Parathyroid adenoma (tissue), 2 donors: ENCODE data around the gene ANTXRL.
"Not testable (repeated sequence)": the region's sequence is repeated elsewhere in the genome, so short reads cannot be mapped to it uniquely, and the experiment has no call there.

ENCODE experiments used
- H2AFZ ChIP-seq: fragments of 300-600 bp; sonication (generic); one replicate; pipeline ENCODE4 v1.7.0; 2017; ENCODE audit warnings: antibody characterized with exemption, mild to moderate bottlenecking
- H3K27ac ChIP-seq: fragments of 300-600 bp; sonication (generic); one replicate; pipeline ENCODE4 v1.7.0; 2017
- H3K27me3 ChIP-seq: fragments of 300-600 bp; sonication (generic); one replicate; pipeline ENCODE4 v1.7.0; 2017; ENCODE audit warnings: low read length; ENCODE audit not compliant: control insufficient read depth, insufficient read depth
- H3K36me3 ChIP-seq: fragments of 300-600 bp; sonication (generic); one replicate; pipeline ENCODE4 v1.7.0; 2017; ENCODE audit warnings: low read length; ENCODE audit not compliant: control insufficient read depth, insufficient read depth
- H3K4me1 ChIP-seq: fragments of 300-600 bp; sonication (generic); one replicate; pipeline ENCODE4 v1.7.0; 2017; ENCODE audit warnings: control low read depth
- H3K4me2 ChIP-seq: fragments of 300-600 bp; sonication (generic); one replicate; pipeline ENCODE4 v1.7.0; 2017; ENCODE audit warnings: low read length
- H3K4me3 ChIP-seq: fragments of 300-600 bp; sonication (generic); one replicate; pipeline ENCODE4 v1.7.0; 2017; ENCODE audit warnings: low read depth, low read length
- H3K79me2 ChIP-seq: fragments of 300-600 bp; sonication (generic); one replicate; pipeline ENCODE4 v1.7.0; 2017; ENCODE audit warnings: control low read depth
- H3K9ac ChIP-seq: fragments of 300-600 bp; sonication (generic); one replicate; pipeline ENCODE4 v1.7.0; 2017; ENCODE audit warnings: mild to moderate bottlenecking
- H3K9me3 ChIP-seq: fragments of 300-600 bp; sonication (generic); one replicate; pipeline ENCODE4 v1.7.0; 2017; ENCODE audit warnings: low read length; ENCODE audit not compliant: control insufficient read depth
- CTCF ChIP-seq: fragments of 300-600 bp; sonication (generic); IDR thresholded peaks from one replicate; pipeline ENCODE4 v1.7.0; 2017; ENCODE audit warnings: antibody characterized with exemption, mild to moderate bottlenecking
- donor health status: primary hyperparathyroidism.

Gene ANTXRL

GRCh38 chr10:46268076-46268881, 18.5 kb upstream of the ANTXRL start:
- no peak overlapping the region for H2AFZ ChIP-seq
- TF ChIP-seq CTCF, result no peak
- H3K4me1 ChIP-seq, result no peaks in the 10 kb centered on the region
- no peaks in the 10 kb centered on the region for H3K79me2 ChIP-seq
- no peak overlapping the region for H3K9ac ChIP-seq
- no peak overlapping the region for H3K4me3 ChIP-seq
- H3K9me3 ChIP-seq, result no peaks in the 10 kb centered on the region
- H3K27me3 ChIP-seq, result no peaks in the 10 kb centered on the region
- no peak overlapping the region for H3K4me2 ChIP-seq
- H3K36me3 ChIP-seq, result no peaks in the 10 kb centered on the region
- H3K27ac ChIP-seq, result no peak overlapping the region

GRCh38 chr10:46269554-46270053, 17.2 kb upstream of the ANTXRL start:
- H3K27ac ChIP-seq, H3K79me2 ChIP-seq, H3K27me3 ChIP-seq, H3K4me1 ChIP-seq, H3K4me3 ChIP-seq, H3K9me3 ChIP-seq, H2AFZ ChIP-seq, H3K9ac ChIP-seq, H3K36me3 ChIP-seq, H3K4me2 ChIP-seq: not testable (repeated sequence)

GRCh38 chr10:46270086-46270811, 16.5 kb upstream of the ANTXRL start:
- H3K4me3 ChIP-seq, result no peak overlapping the region

GRCh38 chr10:46270963-46271530, 15.8 kb upstream of the ANTXRL start:
- not testable (repeated sequence) for H3K9ac ChIP-seq, H3K9me3 ChIP-seq, H3K27me3 ChIP-seq, H2AFZ ChIP-seq, H3K4me3 ChIP-seq, H3K4me1 ChIP-seq, H3K4me2 ChIP-seq, H3K36me3 ChIP-seq, H3K79me2 ChIP-seq, H3K27ac ChIP-seq

More at GRCh38 chr10:46270086-46270811, 16.5 kb upstream of the ANTXRL start:
- Histone ChIP-seq H3K79me2 (no peaks in the 10 kb centered on the region), H3K4me1 (no peaks in the 10 kb centered on the region), H3K9ac (no peak overlapping the region), H3K27me3 (no peaks in the 10 kb centered on the region), H3K36me3 (no peaks in the 10 kb centered on the region), H3K27ac (no peak overlapping the region), H3K4me2 (no peak overlapping the region), H3K9me3 (no peaks in the 10 kb centered on the region), H2AFZ (no peak overlapping the region)
- no peak for TF ChIP-seq CTCF

GRCh38 chr10:46271795-46272499, 14.8 kb upstream of the ANTXRL start:
- not testable (repeated sequence) for H3K27ac ChIP-seq, H3K4me1 ChIP-seq

More at GRCh38 chr10:46271795-46272499, 14.8 kb upstream of the ANTXRL start:
- H3K4me2 ChIP-seq, H3K9ac ChIP-seq, H2AFZ ChIP-seq, H3K9me3 ChIP-seq, H3K79me2 ChIP-seq, H3K4me3 ChIP-seq, H3K36me3 ChIP-seq, H3K27me3 ChIP-seq: not testable (repeated sequence)
